Fibroblast of lung (primary cell): ENCODE results near the gene AP4S1. TPM values are rescaled to one million over a fixed set of nuclear protein-coding genes. Genes with fewer than 3 reads are reported as not detected.

Source experiments
- DNase-seq, 2 donors: peaks; one replicate each; pipeline versions ENCODE4 v3.0.0 to v3.0.0-alpha.2; 2010; ENCODE audit warnings: low read depth in 2 of 2
- H2AFZ ChIP-seq: 2 replicates; pipeline ENCODE4 v1.5.1; 2012; ENCODE audit warnings: low read length, control low read depth, inconsistent platforms
- H3K27ac ChIP-seq: 2 replicates; pipeline ENCODE4 v1.5.1; 2011; ENCODE audit warnings: low read length, control low read depth; ENCODE audit not compliant: insufficient read depth
- H3K27me3 ChIP-seq: 2 replicates; pipeline ENCODE4 v1.5.1; 2011; ENCODE audit warnings: mild to moderate bottlenecking, low read length; ENCODE audit not compliant: control insufficient read depth, insufficient read depth
- H3K36me3 ChIP-seq: 2 replicates; pipeline ENCODE4 v1.5.1; 2011; ENCODE audit warnings: low read length; ENCODE audit not compliant: control insufficient read depth, insufficient read depth
- H3K4me1 ChIP-seq: 2 replicates; pipeline ENCODE4 v1.5.1; 2011; ENCODE audit warnings: low read length; ENCODE audit not compliant: control insufficient read depth, insufficient read depth; ENCODE audit errors: extremely low read depth
- H3K4me2 ChIP-seq: 2 replicates; pipeline ENCODE4 v1.5.1; 2011; ENCODE audit warnings: low read length, control low read depth; ENCODE audit not compliant: insufficient read depth; ENCODE audit errors: extremely low read depth
- H3K4me3 ChIP-seq, 4 experiments: fragments of 200-600 bp in 1 of 4; sonication (generic) in 1 of 4; replicated peaks in 1 of 4; 2 replicates each; pipeline ENCODE4 v1.5.1; 2011 to 2016; ENCODE audit warnings: low read length in 4 of 4, low read depth in 3 of 4, mild to moderate bottlenecking in 3 of 4, control low read depth in 2 of 4, inconsistent platforms in 1 of 4, mixed read lengths in 1 of 4; ENCODE audit not compliant: insufficient read depth in 1 of 4; ENCODE audit errors: control extremely low read depth in 1 of 4
- H3K79me2 ChIP-seq: 2 replicates; pipeline ENCODE4 v1.5.1; 2012; ENCODE audit warnings: mild to moderate bottlenecking, low read length, inconsistent platforms; ENCODE audit not compliant: control insufficient read depth, insufficient read depth
- H3K9ac ChIP-seq: 2 replicates; pipeline ENCODE4 v1.5.1; 2011; ENCODE audit warnings: mild to moderate bottlenecking, low read length, control low read depth; ENCODE audit not compliant: insufficient read depth
- H3K9me3 ChIP-seq: 2 replicates; pipeline ENCODE4 v1.5.1; 2012; ENCODE audit warnings: low read depth, low read length; ENCODE audit not compliant: control insufficient read depth, insufficient read depth
- H4K20me1 ChIP-seq: 2 replicates; pipeline ENCODE4 v1.5.1; 2011; ENCODE audit warnings: low read length; ENCODE audit not compliant: control insufficient read depth, insufficient read depth; ENCODE audit errors: extremely low read depth
- EZH2 ChIP-seq: IDR thresholded peaks from 2 replicates; pipeline ENCODE4 v1.5.1; 2012; ENCODE audit warnings: low read length, control low read depth, mild to moderate bottlenecking; ENCODE audit errors: missing control alignments
- polyA plus RNA-seq, 2 donors: library from polyadenylated mRNA; depleted of rRNA in 1 of 2; stranded (reverse) in 1 of 2; unstranded in 1 of 2; fragments of >200 nt; gene quantifications; 2 replicates each; pipeline ENCODE4 v1.2.1, GENCODE V29; 2011 to 2012; ENCODE audit warnings: missing spikeins in 1 of 2
- total RNA-seq: library from RNA; depleted of rRNA; stranded (reverse); fragments of >200 nt; gene quantifications from 2 replicates; pipeline ENCODE4 v1.2.1, GENCODE V29; 2014
- TF ChIP-seq, protein P1 (sequence below), 2 donors: IDR thresholded peaks in 1 of 2; conservative IDR thresholded peaks in 1 of 2; 1 replicate in 1 of 2; 2 replicates in 1 of 2; pipeline ENCODE4 v1.5.1; 2011 to 2012; ENCODE audit warnings: low read length in 2 of 2, control low read depth in 1 of 2, inconsistent platforms in 1 of 2, low read depth in 1 of 2, mild to moderate bottlenecking in 1 of 2

The AP4S1 gene
- total and polyA plus RNA-seq, 2 donors (not counting 1 experiment from before 2014, with no cell fraction given), result 5.6 to 7.1 TPM

DNA sequence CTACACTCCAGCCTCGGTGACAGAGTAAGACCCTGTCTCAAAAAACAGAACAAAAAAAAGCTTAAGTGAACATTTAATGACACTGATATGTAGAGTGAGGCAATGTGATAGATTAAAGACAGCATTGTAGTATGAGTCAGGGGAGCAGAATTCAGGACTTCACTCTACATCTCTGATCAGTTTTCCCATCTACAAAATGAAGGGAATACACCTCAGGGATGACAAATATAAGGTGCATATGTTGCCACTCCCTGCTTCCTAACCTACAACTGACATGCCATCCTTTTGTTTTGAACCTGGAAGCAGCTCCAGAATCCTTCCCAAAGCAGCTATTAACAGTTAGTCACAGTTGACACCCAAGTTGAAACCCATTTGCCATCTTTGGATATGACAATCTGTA is 31.6 kb downstream of the AP4S1 start:
- Histone ChIP-seq H3K4me3 (no peak overlapping the region), H3K36me3 (no peaks in the 10 kb centered on the region), H3K9me3 (no peaks in the 10 kb centered on the region), H3K4me1 (peaks cover 2% of the 10 kb centered on the region), H2AFZ (no peak overlapping the region), H3K9ac (no peak overlapping the region), H3K79me2 (no peaks in the 10 kb centered on the region), H4K20me1 (no peaks in the 10 kb centered on the region), H3K27ac (no peak overlapping the region), H3K4me2 (no peak overlapping the region), H3K27me3 (no peaks in the 10 kb centered on the region)
- DNase-seq, result no peak
- TF ChIP-seq, protein P1, sequence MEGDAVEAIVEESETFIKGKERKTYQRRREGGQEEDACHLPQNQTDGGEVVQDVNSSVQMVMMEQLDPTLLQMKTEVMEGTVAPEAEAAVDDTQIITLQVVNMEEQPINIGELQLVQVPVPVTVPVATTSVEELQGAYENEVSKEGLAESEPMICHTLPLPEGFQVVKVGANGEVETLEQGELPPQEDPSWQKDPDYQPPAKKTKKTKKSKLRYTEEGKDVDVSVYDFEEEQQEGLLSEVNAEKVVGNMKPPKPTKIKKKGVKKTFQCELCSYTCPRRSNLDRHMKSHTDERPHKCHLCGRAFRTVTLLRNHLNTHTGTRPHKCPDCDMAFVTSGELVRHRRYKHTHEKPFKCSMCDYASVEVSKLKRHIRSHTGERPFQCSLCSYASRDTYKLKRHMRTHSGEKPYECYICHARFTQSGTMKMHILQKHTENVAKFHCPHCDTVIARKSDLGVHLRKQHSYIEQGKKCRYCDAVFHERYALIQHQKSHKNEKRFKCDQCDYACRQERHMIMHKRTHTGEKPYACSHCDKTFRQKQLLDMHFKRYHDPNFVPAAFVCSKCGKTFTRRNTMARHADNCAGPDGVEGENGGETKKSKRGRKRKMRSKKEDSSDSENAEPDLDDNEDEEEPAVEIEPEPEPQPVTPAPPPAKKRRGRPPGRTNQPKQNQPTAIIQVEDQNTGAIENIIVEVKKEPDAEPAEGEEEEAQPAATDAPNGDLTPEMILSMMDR (conservative IDR thresholded peaks at IDR 0.05 in 1 of 2, IDR thresholded peaks at IDR 0.05 in 1 of 2; ENCODE audit: low read depth in 1 of 2, low read length in 2 of 2), result no peak
- TF ChIP-seq EZH2, result no peak

DNA sequence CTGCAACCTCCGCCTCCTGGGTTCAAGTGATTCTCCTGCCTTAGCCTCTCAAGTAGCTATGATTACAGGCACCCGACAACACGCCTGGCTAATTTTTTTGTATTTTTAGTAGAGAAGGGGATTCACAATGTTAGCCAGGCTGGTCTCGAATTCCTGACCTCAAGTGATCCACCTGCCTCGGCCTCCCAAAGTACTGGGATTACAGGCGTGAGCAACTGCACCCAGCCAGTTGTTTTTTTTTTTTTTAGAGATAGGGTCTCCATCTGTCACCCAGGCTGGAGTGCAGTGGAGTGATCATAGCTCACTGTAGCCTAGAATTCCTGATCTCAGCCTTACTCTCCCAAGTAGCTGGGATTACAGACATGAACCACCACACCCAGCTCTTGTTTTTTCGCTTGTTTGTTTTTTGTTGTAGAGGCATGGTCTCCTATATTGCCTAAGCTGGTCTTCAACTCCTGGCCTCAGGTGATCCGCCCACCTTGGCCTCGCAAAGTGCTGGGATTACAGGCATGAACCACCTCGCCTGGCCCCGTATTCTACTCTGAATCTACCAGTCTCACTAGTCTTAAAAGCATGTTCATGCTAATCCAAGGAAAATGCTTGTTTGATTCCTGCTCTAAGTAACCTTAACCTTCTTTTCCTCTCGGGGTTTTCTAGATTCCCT is 32.4 kb downstream of the AP4S1 start:
- no peak overlapping the region for H3K9ac ChIP-seq
- DNase-seq, result no peak
- H2AFZ ChIP-seq, result no peak overlapping the region
- TF ChIP-seq EZH2, result no peak
- TF ChIP-seq, protein P1 (conservative IDR thresholded peaks at IDR 0.05 in 1 of 2, IDR thresholded peaks at IDR 0.05 in 1 of 2; ENCODE audit: low read depth in 1 of 2, low read length in 2 of 2), result no peak
- no peaks in the 10 kb centered on the region for H4K20me1 ChIP-seq
- no peaks in the 10 kb centered on the region for H3K79me2 ChIP-seq
- H3K4me3 ChIP-seq, result no peak overlapping the region
- H3K36me3 ChIP-seq, result no peaks in the 10 kb centered on the region
- H3K4me1 ChIP-seq, result peaks cover 2% of the 10 kb centered on the region
- H3K27ac ChIP-seq, result no peak overlapping the region
- no peaks in the 10 kb centered on the region for H3K27me3 ChIP-seq
- no peak overlapping the region for H3K4me2 ChIP-seq
- no peaks in the 10 kb centered on the region for H3K9me3 ChIP-seq

DNA sequence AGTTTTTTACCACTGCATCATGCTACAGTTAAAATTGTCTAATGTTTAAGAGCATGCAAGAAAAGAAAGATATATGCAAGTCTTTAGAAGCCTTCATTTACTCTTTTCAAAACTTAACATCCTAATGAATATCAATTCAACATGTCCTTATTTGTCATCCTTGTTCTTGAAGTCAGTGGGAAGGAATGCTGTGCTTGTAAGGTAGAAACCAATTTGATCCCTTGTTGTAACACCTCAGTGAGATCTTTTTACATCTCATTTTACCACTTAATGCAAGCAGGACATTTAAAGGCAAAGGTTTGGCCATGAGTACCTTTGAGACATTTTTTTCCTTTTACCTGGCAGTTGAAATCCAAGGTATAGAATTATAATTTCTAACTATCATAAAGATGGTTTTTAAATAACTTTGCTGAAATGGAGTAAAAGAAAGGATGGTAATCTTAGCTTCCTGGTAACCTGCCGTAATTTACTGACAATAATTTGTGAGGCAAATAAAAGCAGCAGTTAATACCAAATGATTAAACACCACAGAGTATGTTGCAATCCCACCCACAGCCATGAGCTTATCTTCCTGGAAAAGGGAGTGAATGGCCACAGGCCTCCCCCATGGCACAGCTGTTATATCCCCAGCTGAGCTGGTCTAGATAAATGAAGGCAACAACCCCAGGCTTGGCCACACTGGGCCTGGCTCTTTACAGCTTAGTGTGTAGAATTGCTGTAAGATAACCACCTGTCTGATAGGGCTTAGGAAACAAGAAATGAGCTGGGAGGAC is 33.9 kb downstream of the AP4S1 start:
- no peak overlapping the region for H3K27ac ChIP-seq
- H3K36me3 ChIP-seq, result no peaks in the 10 kb centered on the region
- H3K9ac ChIP-seq, result no peak overlapping the region
- peaks cover 2% of the 10 kb centered on the region for H3K4me1 ChIP-seq
- H3K27me3 ChIP-seq, result no peaks in the 10 kb centered on the region
- no peaks in the 10 kb centered on the region for H3K79me2 ChIP-seq
- H4K20me1 ChIP-seq, result no peaks in the 10 kb centered on the region
- no peak overlapping the region for H2AFZ ChIP-seq
- TF ChIP-seq EZH2, result no peak
- TF ChIP-seq, protein P1 (conservative IDR thresholded peaks at IDR 0.05 in 1 of 2, IDR thresholded peaks at IDR 0.05 in 1 of 2; ENCODE audit: low read depth in 1 of 2, low read length in 2 of 2), result no peak
- H3K9me3 ChIP-seq, result no peaks in the 10 kb centered on the region
- peak; percentile 88 to 94 for DNase-seq
- H3K4me2 ChIP-seq, result no peak overlapping the region
- H3K4me3 ChIP-seq, result no peak overlapping the region
